HL-60 (cell line): Measurements from ENCODE around the gene STXBP2.

ENCODE experiments used
- DNase-seq, 2 experiments: peaks; one replicate each; pipeline ENCODE4 v3.0.0-alpha.2; 2010 to 2020; ENCODE audit warnings: low read depth in 1 of 2, low spot score in 1 of 2
- H3K27ac ChIP-seq: fragments of 250-450 bp; sonication (Bioruptor Pico); replicated peaks from 2 replicates; pipeline ENCODE4 v1.5.1; 2020; ENCODE audit warnings: mild to moderate bottlenecking, moderate library complexity
- H3K27me3 ChIP-seq: fragments of 250-450 bp; sonication (Bioruptor Pico); 2 replicates; pipeline ENCODE4 v1.5.1; 2021; ENCODE audit warnings: mild to moderate bottlenecking, moderate library complexity; ENCODE audit not compliant: insufficient read depth, poor library complexity, severe bottlenecking
- H3K4me3 ChIP-seq: replicated peaks from 2 replicates; pipeline ENCODE4 v1.5.1; 2011; ENCODE audit warnings: mild to moderate bottlenecking, control low read depth, low read length; ENCODE audit not compliant: insufficient read depth
- GABPA ChIP-seq: IDR thresholded peaks from 2 replicates; pipeline ENCODE4 v1.6.1; 2012; ENCODE audit warnings: low read depth
- POLR2AphosphoS5 ChIP-seq: IDR thresholded peaks from 2 replicates; pipeline ENCODE4 v1.6.1; 2012; ENCODE audit warnings: low read depth
- SPI1 ChIP-seq: IDR thresholded peaks from 2 replicates; pipeline ENCODE4 v1.6.1; 2012; ENCODE audit warnings: low read depth, mild to moderate bottlenecking, borderline replicate concordance
- TF ChIP-seq, protein P1 (sequence below): IDR thresholded peaks from one replicate; pipeline ENCODE4 v1.5.1; 2011; ENCODE audit warnings: low read length, control low read depth, inconsistent platforms; ENCODE audit not compliant: insufficient read depth
- TF ChIP-seq, protein P2 (sequence below): IDR thresholded peaks from 2 replicates; pipeline ENCODE4 v1.6.1; 2012; ENCODE audit warnings: low read depth; ENCODE audit not compliant: insufficient replicate concordance

STXBP2 gene

DNA sequence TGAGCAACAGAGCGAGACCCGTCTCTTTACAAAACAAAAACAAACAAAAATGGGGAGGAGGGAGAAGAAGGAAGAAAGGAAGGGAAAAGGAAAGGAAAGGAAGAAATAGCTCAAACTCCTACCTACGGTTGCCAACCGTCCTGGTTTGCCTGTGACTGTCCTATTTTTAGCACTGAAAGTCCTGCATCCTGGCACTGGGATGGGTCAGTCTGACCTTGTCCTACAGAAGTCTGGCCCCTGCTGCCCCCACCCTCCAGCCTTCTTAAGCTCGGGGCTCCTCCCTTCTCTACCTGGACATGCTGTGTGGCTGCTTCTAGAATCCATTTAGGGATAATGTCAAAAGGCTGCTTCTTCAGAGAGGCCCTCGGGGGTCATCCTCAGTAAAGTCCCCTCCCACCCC, 1.2 kb upstream of the STXBP2 start:
- no peak for TF ChIP-seq POLR2AphosphoS5
- TF ChIP-seq, protein P1, sequence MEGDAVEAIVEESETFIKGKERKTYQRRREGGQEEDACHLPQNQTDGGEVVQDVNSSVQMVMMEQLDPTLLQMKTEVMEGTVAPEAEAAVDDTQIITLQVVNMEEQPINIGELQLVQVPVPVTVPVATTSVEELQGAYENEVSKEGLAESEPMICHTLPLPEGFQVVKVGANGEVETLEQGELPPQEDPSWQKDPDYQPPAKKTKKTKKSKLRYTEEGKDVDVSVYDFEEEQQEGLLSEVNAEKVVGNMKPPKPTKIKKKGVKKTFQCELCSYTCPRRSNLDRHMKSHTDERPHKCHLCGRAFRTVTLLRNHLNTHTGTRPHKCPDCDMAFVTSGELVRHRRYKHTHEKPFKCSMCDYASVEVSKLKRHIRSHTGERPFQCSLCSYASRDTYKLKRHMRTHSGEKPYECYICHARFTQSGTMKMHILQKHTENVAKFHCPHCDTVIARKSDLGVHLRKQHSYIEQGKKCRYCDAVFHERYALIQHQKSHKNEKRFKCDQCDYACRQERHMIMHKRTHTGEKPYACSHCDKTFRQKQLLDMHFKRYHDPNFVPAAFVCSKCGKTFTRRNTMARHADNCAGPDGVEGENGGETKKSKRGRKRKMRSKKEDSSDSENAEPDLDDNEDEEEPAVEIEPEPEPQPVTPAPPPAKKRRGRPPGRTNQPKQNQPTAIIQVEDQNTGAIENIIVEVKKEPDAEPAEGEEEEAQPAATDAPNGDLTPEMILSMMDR: no peak
- TF ChIP-seq GABPA: no peak
- TF ChIP-seq, protein P2, sequence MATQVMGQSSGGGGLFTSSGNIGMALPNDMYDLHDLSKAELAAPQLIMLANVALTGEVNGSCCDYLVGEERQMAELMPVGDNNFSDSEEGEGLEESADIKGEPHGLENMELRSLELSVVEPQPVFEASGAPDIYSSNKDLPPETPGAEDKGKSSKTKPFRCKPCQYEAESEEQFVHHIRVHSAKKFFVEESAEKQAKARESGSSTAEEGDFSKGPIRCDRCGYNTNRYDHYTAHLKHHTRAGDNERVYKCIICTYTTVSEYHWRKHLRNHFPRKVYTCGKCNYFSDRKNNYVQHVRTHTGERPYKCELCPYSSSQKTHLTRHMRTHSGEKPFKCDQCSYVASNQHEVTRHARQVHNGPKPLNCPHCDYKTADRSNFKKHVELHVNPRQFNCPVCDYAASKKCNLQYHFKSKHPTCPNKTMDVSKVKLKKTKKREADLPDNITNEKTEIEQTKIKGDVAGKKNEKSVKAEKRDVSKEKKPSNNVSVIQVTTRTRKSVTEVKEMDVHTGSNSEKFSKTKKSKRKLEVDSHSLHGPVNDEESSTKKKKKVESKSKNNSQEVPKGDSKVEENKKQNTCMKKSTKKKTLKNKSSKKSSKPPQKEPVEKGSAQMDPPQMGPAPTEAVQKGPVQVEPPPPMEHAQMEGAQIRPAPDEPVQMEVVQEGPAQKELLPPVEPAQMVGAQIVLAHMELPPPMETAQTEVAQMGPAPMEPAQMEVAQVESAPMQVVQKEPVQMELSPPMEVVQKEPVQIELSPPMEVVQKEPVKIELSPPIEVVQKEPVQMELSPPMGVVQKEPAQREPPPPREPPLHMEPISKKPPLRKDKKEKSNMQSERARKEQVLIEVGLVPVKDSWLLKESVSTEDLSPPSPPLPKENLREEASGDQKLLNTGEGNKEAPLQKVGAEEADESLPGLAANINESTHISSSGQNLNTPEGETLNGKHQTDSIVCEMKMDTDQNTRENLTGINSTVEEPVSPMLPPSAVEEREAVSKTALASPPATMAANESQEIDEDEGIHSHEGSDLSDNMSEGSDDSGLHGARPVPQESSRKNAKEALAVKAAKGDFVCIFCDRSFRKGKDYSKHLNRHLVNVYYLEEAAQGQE: no peak
- Histone ChIP-seq H3K27ac (no peak overlapping the region), H3K27me3 (no peaks in the 10 kb centered on the region), H3K4me3 (no peak overlapping the region)
- DNase-seq: no peak

DNA sequence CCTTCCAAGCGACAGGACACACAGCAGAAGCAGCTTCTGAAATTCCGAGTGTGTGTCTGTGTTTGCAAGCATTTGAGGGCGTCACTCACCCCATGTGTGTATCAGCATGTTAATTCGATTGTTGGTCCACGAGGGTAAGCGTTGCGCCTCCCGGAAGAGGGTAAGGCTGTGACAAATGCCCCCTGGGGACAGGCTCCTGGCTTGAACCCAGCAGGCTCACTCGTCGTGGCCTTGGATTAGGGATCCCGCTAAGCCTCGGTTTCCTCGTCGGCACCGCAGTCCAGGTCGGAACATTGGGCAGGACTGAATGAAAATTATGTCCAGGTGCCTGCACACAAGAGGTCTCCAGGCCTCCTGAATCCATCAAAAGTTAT, 606 bp upstream of the STXBP2 start:
- DNase-seq: no peak

DNA sequence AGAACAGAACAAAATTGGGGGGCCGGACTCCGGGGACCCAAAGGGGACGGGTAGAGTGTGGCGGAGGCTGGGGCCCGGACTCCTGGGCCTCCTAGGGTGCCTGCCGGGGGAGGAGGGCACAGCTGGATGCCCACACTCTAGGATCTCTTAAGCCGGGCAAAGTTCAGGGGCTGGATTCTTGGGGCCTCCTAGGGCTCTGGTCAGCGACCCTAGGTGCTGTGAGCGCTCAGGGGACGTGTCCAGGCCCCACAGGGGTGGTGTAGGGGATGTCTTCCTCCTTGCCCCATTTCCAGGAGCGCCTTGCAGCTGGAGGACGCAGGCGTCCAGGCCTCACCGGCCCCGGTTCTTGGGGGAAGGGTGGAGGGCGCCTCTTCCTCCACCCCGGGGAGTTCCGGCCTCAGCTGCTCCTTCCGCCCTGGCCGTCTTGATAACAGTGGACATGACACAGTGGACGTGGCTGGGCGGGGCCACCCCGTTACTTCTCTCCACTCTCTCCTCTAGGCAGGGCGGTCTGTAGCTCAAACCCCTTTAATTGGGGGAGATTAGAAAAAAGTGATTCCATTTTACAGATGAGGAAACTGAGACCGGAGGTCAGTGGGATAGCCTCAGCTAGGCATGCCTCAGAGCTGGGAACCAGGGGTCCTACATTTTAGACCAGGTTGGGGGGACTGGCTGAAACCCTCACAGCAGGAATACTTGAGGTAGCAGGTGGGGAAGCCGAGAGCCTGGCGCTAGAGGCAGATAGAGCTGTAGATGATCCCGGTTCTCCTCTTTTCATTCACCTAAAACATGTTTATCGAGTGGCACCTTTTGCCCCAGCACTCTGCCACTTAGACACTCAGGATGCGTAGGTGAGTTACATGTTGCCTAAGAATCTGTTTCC, 705 bp downstream of the STXBP2 start:
- Histone ChIP-seq H3K27ac (peak overlapping the region; percentile 84), H3K27me3 (no peaks in the 10 kb centered on the region), H3K4me3 (peak overlapping the region; percentile 80)
- DNase-seq: peak; percentile 64 to 67
- TF ChIP-seq POLR2AphosphoS5 (0 out of 2 replicates have a peak, but pooled peaks have one; percentile 4), SPI1 (no peak), GABPA (no peak; the same call in none of the 2 replicates)
- TF ChIP-seq, protein P1: no peak
- TF ChIP-seq, protein P2: no peak

More for the DNA sequence above, 606 bp upstream of the STXBP2 start:
- H3K4me3 ChIP-seq: peak overlapping the region; percentile 80
- no peaks in the 10 kb centered on the region for H3K27me3 ChIP-seq
- TF ChIP-seq GABPA: no peak
- TF ChIP-seq, protein P2: no peak
- H3K27ac ChIP-seq: peak overlapping the region; percentile 84
